SK-N-SH treated with all-trans-retinoic acid at 6 μM for 48 hours (cell line): Measurements from ENCODE around the gene ATL2.
"Not testable (repeated sequence)": the region's sequence is repeated elsewhere in the genome, so short reads cannot be mapped to it uniquely, and the experiment has no call there.

Experiments used
- ATAC-seq: fragments of 200-7000 bp; cut with Tn5 transposase; 3 replicates; pipeline ENCODE4 v1.9.1; 2020; ENCODE audit warnings: mild to moderate bottlenecking, moderate library complexity
- ARNTL ChIP-seq: fragments of 450-650 bp; formaldehyde crosslinking; IDR thresholded peaks from 2 replicates; pipeline ENCODE4 v1.5.0; 2020; ENCODE audit warnings: low read depth, mild to moderate bottlenecking, moderate library complexity, borderline replicate concordance
- BACH2 ChIP-seq: fragments of 250-450 bp; sonication (Bioruptor Pico); IDR thresholded peaks from 2 replicates; pipeline ENCODE4 v1.9.0; 2021; ENCODE audit warnings: mild to moderate bottlenecking, borderline replicate concordance
- CSDC2 ChIP-seq: fragments of 250-450 bp; sonication (Bioruptor Pico); IDR thresholded peaks from 2 replicates; pipeline ENCODE4 v1.5.0; 2020; ENCODE audit warnings: mild to moderate bottlenecking, moderate library complexity
- ESRRG ChIP-seq: fragments of 250-450 bp; sonication (Bioruptor Pico); IDR thresholded peaks from 2 replicates; pipeline ENCODE4 v1.6.1; 2021; ENCODE audit warnings: mild to moderate bottlenecking
- GLIS3 ChIP-seq: fragments of 250-450 bp; sonication (Bioruptor Pico); IDR thresholded peaks from 2 replicates; pipeline ENCODE4 v1.5.0; 2020; ENCODE audit warnings: mild to moderate bottlenecking, moderate library complexity
- OSR1 ChIP-seq: fragments of 250-450 bp; sonication (Bioruptor Pico); IDR thresholded peaks from 2 replicates; pipeline ENCODE4 v1.8.0; 2022; ENCODE audit warnings: moderate library complexity, mild to moderate bottlenecking, inconsistent platforms
- PPARA ChIP-seq: fragments of 250-450 bp; sonication (Bioruptor Pico); IDR thresholded peaks from 2 replicates; pipeline ENCODE4 v1.5.0; 2020; ENCODE audit warnings: mild to moderate bottlenecking, borderline replicate concordance
- RARB ChIP-seq: fragments of 250-450 bp; sonication (Bioruptor Pico); IDR thresholded peaks from 2 replicates; pipeline ENCODE4 v1.8.0; 2021; ENCODE audit warnings: mild to moderate bottlenecking, moderate library complexity
- SNAI2 ChIP-seq: fragments of 250-450 bp; sonication (Bioruptor Pico); IDR thresholded peaks from 2 replicates; pipeline ENCODE4 v1.5.0; 2020; ENCODE audit warnings: mild to moderate bottlenecking, moderate library complexity
- TCF4 ChIP-seq: fragments of 250-450 bp; sonication (Bioruptor Pico); IDR thresholded peaks from 2 replicates; pipeline ENCODE4 v1.8.0; 2021; ENCODE audit warnings: mild to moderate bottlenecking, moderate library complexity, borderline replicate concordance
- TOX ChIP-seq: fragments of 250-450 bp; sonication (Bioruptor Pico); IDR thresholded peaks from 2 replicates; pipeline ENCODE4 v1.8.0; 2021; ENCODE audit warnings: mild to moderate bottlenecking, moderate library complexity, borderline replicate concordance
- ZC3H10 ChIP-seq: fragments of 250-450 bp; sonication (Bioruptor Pico); IDR thresholded peaks from 2 replicates; pipeline ENCODE4 v1.5.1; 2021; ENCODE audit warnings: mild to moderate bottlenecking, moderate library complexity
- ZFP3 ChIP-seq: fragments of 250-450 bp; sonication (Bioruptor Pico); IDR thresholded peaks from 2 replicates; pipeline ENCODE4 v1.5.0; 2020; ENCODE audit warnings: mild to moderate bottlenecking, moderate library complexity
- ZFP30 ChIP-seq: fragments of 450-650 bp; formaldehyde crosslinking; IDR thresholded peaks from 2 replicates; pipeline ENCODE4 v1.5.0; 2022; ENCODE audit warnings: mild to moderate bottlenecking, moderate library complexity
- ZNF565 ChIP-seq: fragments of 450-650 bp; formaldehyde crosslinking; conservative IDR thresholded peaks from 2 replicates; pipeline ENCODE4 v1.5.0; 2020; ENCODE audit warnings: low read depth, mild to moderate bottlenecking, moderate library complexity
- ZNF70 ChIP-seq: fragments of 450-650 bp; formaldehyde crosslinking; IDR thresholded peaks from 2 replicates; pipeline ENCODE4 v1.5.0; 2020; ENCODE audit warnings: mild to moderate bottlenecking, moderate library complexity
- ZNF8 ChIP-seq: fragments of 450-650 bp; formaldehyde crosslinking; IDR thresholded peaks from 2 replicates; pipeline ENCODE4 v1.5.0; 2020; ENCODE audit warnings: mild to moderate bottlenecking, moderate library complexity
- TF ChIP-seq, protein P1 (sequence below): fragments of 250-450 bp; sonication (Bioruptor Pico); IDR thresholded peaks from 2 replicates; pipeline ENCODE4 v1.8.0; 2021; ENCODE audit warnings: low read depth, mild to moderate bottlenecking, moderate library complexity, borderline replicate concordance
- TF ChIP-seq, protein P2 (sequence below): fragments of 250-450 bp; sonication (Bioruptor Pico); IDR thresholded peaks from 2 replicates; pipeline ENCODE4 v1.5.0; 2020; ENCODE audit warnings: mild to moderate bottlenecking, moderate library complexity
- TF ChIP-seq, protein P3 (sequence below): fragments of 250-450 bp; sonication (Bioruptor Pico); IDR thresholded peaks from 2 replicates; pipeline ENCODE4 v1.5.1; 2020; ENCODE audit warnings: low read depth, mild to moderate bottlenecking, moderate library complexity
- TF ChIP-seq, protein P4 (sequence below): fragments of 250-450 bp; sonication (Bioruptor Pico); IDR thresholded peaks from 2 replicates; pipeline ENCODE4 v1.5.1; 2021; ENCODE audit warnings: mild to moderate bottlenecking, moderate library complexity

ATL2 gene

DNA sequence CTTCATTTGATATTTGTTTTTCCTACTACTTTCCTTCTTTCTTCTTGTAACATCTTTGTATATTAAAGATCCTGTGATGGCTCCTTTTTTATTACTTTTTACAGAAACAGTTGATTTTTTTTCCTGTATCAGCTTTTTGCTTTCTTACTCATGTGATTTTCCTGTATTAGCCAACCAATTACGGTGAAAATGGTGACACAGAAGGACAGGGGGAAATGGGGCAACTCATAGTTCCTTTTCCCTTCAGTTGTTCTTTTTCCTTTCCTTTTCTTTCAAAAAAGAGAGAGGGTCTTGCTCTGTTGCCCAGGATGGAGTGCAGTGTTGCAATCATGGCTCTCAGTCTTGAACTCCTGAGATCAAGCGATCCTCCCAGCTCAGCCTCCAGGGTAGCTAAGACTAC is 117.8 kb downstream of the ATL2 start:
- TF ChIP-seq ZFP30 (CRISPR knock-in tag) (no peak), ZNF70 (CRISPR knock-in tag) (no peak), ARNTL (CRISPR knock-in tag) (no peak), RARB (CRISPR knock-in tag) (no peak), TCF4 (no peak), ZNF8 (no peak), BACH2 (CRISPR knock-in tag) (no peak), GLIS3 (CRISPR knock-in tag) (no peak), PPARA (no peak), ESRRG (CRISPR knock-in tag) (no peak), TOX (CRISPR knock-in tag) (no peak)
- TF ChIP-seq, protein P1, sequence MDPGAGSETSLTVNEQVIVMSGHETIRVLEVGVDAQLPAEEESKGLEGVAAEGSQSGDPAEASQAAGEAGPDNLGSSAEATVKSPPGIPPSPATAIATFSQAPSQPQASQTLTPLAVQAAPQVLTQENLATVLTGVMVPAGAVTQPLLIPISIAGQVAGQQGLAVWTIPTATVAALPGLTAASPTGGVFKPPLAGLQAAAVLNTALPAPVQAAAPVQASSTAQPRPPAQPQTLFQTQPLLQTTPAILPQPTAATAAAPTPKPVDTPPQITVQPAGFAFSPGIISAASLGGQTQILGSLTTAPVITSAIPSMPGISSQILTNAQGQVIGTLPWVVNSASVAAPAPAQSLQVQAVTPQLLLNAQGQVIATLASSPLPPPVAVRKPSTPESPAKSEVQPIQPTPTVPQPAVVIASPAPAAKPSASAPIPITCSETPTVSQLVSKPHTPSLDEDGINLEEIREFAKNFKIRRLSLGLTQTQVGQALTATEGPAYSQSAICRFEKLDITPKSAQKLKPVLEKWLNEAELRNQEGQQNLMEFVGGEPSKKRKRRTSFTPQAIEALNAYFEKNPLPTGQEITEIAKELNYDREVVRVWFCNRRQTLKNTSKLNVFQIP (CRISPR knock-in tag), result no peak

DNA sequence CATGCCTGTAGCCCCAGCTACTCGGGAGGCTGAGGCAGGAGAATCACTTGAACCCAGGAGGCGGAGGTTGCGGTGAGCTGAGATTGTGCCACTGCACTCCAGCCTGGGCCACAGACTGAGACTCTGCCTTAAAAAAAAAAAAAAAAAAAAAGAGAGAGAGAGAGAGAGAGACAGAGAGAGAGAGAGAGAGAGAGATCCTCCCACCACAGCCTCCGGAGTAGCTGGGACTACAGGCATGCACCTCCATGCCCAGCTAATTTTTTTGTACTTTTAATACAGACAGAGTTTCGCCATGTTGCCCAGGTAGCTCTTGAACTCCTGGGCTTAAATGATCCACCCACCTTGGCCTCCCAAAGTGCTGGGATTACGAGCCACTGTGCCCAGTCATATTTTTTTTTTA is 119.4 kb downstream of the ATL2 start:
- ATAC-seq, result not testable (repeated sequence)

More for the DNA sequence above, 117.8 kb downstream of the ATL2 start:
- no peak for ATAC-seq

DNA sequence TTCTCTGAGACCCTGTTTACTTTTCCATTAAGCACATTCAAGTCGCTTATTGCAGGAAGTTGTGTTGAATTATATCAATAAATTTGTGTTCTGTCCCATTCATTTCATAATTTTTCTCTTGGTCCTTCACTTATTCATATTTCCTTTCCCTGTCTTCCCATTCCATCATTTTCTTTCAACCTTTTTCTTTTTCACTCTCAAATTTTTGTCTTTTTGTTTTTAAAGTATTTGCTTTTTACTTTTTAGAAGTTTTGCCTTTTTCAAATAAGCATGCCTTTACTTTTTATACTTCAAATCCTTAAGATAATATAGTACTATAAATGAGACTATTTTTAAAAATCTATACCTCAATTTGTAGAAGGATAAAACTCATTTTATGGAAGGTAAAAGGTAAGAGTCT is 120.5 kb downstream of the ATL2 start:
- TF ChIP-seq ESRRG (CRISPR knock-in tag), result no peak
- no peak for TF ChIP-seq BACH2 (CRISPR knock-in tag)
- no peak for TF ChIP-seq ZFP3
- TF ChIP-seq TCF4, result no peak
- TF ChIP-seq OSR1 (CRISPR knock-in tag), result no peak
- no peak for TF ChIP-seq ZFP30 (CRISPR knock-in tag)
- TF ChIP-seq RARB (CRISPR knock-in tag), result no peak
- TF ChIP-seq ZNF8, result no peak
- TF ChIP-seq, protein P2, sequence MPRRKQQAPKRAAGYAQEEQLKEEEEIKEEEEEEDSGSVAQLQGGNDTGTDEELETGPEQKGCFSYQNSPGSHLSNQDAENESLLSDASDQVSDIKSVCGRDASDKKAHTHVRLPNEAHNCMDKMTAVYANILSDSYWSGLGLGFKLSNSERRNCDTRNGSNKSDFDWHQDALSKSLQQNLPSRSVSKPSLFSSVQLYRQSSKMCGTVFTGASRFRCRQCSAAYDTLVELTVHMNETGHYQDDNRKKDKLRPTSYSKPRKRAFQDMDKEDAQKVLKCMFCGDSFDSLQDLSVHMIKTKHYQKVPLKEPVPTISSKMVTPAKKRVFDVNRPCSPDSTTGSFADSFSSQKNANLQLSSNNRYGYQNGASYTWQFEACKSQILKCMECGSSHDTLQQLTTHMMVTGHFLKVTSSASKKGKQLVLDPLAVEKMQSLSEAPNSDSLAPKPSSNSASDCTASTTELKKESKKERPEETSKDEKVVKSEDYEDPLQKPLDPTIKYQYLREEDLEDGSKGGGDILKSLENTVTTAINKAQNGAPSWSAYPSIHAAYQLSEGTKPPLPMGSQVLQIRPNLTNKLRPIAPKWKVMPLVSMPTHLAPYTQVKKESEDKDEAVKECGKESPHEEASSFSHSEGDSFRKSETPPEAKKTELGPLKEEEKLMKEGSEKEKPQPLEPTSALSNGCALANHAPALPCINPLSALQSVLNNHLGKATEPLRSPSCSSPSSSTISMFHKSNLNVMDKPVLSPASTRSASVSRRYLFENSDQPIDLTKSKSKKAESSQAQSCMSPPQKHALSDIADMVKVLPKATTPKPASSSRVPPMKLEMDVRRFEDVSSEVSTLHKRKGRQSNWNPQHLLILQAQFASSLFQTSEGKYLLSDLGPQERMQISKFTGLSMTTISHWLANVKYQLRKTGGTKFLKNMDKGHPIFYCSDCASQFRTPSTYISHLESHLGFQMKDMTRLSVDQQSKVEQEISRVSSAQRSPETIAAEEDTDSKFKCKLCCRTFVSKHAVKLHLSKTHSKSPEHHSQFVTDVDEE, result no peak
- TF ChIP-seq SNAI2 (CRISPR knock-in tag), result no peak
- TF ChIP-seq ARNTL (CRISPR knock-in tag), result no peak
- TF ChIP-seq, protein P3, sequence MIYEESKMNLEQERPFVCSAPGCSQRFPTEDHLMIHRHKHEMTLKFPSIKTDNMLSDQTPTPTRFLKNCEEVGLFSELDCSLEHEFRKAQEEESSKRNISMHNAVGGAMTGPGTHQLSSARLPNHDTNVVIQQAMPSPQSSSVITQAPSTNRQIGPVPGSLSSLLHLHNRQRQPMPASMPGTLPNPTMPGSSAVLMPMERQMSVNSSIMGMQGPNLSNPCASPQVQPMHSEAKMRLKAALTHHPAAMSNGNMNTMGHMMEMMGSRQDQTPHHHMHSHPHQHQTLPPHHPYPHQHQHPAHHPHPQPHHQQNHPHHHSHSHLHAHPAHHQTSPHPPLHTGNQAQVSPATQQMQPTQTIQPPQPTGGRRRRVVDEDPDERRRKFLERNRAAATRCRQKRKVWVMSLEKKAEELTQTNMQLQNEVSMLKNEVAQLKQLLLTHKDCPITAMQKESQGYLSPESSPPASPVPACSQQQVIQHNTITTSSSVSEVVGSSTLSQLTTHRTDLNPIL, result no peak
- no peak for TF ChIP-seq TOX (CRISPR knock-in tag)
- TF ChIP-seq CSDC2 (CRISPR knock-in tag), result no peak
- TF ChIP-seq ZNF565, result no peak
- ATAC-seq, result no peak

DNA sequence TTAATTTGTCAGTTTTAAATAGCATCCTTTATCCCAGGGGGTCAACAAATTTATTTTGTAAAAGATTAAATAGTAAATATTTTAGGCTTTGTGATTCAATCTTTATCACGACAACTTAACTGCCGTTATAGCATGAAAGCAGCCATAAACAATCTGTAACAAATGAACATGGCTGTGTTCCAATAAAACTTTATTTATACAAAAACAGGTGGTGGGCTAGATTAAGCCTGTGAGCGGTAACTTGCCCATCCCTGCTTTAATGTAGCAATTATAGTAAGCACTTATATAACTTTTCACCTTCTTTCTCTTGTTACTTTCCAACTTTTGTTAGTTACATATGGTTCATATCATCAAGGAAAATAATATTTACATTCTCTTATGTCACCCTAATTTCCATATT is 121.9 kb downstream of the ATL2 start:
- TF ChIP-seq, protein P4, sequence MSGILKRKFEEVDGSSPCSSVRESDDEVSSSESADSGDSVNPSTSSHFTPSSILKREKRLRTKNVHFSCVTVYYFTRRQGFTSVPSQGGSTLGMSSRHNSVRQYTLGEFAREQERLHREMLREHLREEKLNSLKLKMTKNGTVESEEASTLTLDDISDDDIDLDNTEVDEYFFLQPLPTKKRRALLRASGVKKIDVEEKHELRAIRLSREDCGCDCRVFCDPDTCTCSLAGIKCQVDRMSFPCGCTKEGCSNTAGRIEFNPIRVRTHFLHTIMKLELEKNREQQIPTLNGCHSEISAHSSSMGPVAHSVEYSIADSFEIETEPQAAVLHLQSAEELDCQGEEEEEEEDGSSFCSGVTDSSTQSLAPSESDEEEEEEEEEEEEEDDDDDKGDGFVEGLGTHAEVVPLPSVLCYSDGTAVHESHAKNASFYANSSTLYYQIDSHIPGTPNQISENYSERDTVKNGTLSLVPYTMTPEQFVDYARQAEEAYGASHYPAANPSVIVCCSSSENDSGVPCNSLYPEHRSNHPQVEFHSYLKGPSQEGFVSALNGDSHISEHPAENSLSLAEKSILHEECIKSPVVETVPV (CRISPR knock-in tag), result no peak
- no peak for TF ChIP-seq CSDC2 (CRISPR knock-in tag)
- no peak for TF ChIP-seq ZNF565
- no peak for TF ChIP-seq ESRRG (CRISPR knock-in tag)
- TF ChIP-seq TCF4, result no peak
- TF ChIP-seq TOX (CRISPR knock-in tag), result no peak
- no peak for TF ChIP-seq SNAI2 (CRISPR knock-in tag)
- no peak for TF ChIP-seq ZNF8
- TF ChIP-seq ARNTL (CRISPR knock-in tag), result no peak
- no peak for TF ChIP-seq ZFP30 (CRISPR knock-in tag)
- no peak for TF ChIP-seq ZC3H10 (CRISPR knock-in tag)
- no peak for TF ChIP-seq RARB (CRISPR knock-in tag)
- no peak for TF ChIP-seq OSR1 (CRISPR knock-in tag)
- TF ChIP-seq, all 23 proteins: peak for 0
- no peak for ATAC-seq
